Measurements from ENCODE around the gene EXOC5. TPM values are rescaled to one million over a fixed set of nuclear protein-coding genes. Genes with fewer than 3 reads are reported as not detected.

Gene EXOC5
- total RNA-seq, 4 donors from 2014 or later = 25.3 to 96.0 (median 50.2) TPM

DNA sequence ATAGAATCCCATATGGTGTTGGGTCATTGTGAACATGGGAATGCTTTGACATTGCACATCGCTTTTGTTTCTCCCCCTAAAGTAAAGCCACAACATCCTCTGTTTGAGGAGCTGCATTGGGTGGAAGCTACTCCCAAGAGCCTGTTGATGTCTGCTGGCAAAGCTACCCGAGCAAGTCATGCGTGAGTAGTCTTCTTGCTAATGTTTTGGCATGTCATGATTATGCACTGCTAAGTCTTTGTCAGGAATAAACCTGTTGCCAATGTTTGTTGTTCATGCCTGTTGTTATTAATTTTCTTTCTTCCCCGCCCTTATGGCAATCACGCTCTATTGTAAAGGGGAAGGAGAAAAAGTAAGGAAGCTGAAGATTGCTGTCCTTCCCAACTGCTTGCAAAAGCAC is 97.3 kb downstream of the EXOC5 start:
- no peaks in the 10 kb centered on the region for H3K4me1 ChIP-seq
- no peaks in the 10 kb centered on the region for H3K27me3 ChIP-seq
- intact Hi-C loops (cut with DNase I; ENCODE audit: low total_unique reads) = no loop called here
- H3K27ac ChIP-seq = no peak overlapping the region
- H3K4me3 ChIP-seq = no peak overlapping the region
- H3K9me3 ChIP-seq = no peaks in the 10 kb centered on the region
- no peaks in the 10 kb centered on the region for H3K36me3 ChIP-seq
- no peak for DNase-seq
- no peak for TF ChIP-seq POLR2A (IDR thresholded peaks at IDR 0.05)
- TF ChIP-seq, protein P1, sequence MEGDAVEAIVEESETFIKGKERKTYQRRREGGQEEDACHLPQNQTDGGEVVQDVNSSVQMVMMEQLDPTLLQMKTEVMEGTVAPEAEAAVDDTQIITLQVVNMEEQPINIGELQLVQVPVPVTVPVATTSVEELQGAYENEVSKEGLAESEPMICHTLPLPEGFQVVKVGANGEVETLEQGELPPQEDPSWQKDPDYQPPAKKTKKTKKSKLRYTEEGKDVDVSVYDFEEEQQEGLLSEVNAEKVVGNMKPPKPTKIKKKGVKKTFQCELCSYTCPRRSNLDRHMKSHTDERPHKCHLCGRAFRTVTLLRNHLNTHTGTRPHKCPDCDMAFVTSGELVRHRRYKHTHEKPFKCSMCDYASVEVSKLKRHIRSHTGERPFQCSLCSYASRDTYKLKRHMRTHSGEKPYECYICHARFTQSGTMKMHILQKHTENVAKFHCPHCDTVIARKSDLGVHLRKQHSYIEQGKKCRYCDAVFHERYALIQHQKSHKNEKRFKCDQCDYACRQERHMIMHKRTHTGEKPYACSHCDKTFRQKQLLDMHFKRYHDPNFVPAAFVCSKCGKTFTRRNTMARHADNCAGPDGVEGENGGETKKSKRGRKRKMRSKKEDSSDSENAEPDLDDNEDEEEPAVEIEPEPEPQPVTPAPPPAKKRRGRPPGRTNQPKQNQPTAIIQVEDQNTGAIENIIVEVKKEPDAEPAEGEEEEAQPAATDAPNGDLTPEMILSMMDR (IDR thresholded peaks at IDR 0.05) = no peak

DNA sequence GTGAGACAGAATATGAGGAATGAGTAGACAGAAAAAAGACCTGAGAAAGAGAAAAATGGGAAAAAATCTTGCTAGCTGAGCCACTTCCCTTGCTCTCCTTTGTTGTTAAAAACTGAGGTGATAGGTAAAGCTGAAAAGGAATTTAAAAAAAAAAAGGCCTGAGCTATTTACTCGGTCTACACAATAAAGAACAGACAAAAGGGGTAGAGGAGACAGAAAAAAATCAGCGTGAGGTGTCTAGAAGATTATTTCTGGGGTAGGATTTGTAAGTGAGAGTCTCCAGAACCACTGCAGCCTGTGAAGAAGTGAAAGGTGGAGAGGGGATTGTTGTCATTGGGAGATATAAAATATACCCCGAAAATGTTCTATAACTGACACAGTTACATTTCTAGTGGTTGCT is 98.8 kb downstream of the EXOC5 start:
- Histone ChIP-seq H3K27ac (no peak overlapping the region), H3K27me3 (no peaks in the 10 kb centered on the region), H3K36me3 (no peaks in the 10 kb centered on the region), H3K4me1 (no peaks in the 10 kb centered on the region), H3K4me3 (no peak overlapping the region), H3K9me3 (no peaks in the 10 kb centered on the region)
- no peak for DNase-seq
- intact Hi-C loops (cut with DNase I; ENCODE audit: low total_unique reads) = no loop called here
- TF ChIP-seq POLR2A (IDR thresholded peaks at IDR 0.05) = no peak
- TF ChIP-seq, protein P1 (IDR thresholded peaks at IDR 0.05) = no peak

DNA sequence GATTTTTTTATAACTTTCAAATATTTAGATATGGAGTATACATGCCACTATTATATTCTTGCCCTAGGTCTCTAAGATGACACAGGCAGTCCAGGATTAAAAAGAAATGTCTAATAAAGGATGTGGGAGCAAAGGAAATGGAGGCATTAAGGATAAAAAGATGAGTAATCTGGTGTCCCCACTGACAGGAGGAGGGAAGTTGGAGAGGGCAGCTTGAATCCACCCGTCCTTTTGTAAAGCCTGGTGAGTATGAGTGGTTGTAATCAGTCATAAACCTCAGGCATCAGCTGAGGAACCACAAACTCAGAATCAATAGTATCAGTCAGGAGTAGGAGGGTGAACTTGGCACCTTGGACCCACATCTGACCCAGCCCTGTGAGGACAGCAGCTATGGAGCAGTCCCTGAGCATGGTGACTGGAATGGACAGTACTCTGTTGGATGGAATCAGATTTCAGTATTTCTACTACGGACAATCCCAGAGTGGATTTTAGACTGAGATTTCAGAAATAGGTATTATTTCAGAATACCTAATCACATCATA is 100.5 kb downstream of the EXOC5 start:
- Histone ChIP-seq H3K4me1 (no peaks in the 10 kb centered on the region), H3K4me3 (no peak overlapping the region), H3K9me3 (no peaks in the 10 kb centered on the region), H3K27ac (no peak overlapping the region), H3K27me3 (no peaks in the 10 kb centered on the region), H3K36me3 (no peaks in the 10 kb centered on the region)
- no peak for DNase-seq
- no peak for TF ChIP-seq POLR2A (IDR thresholded peaks at IDR 0.05)
- TF ChIP-seq, protein P1 (IDR thresholded peaks at IDR 0.05) = no peak
- intact Hi-C loops (cut with DNase I; ENCODE audit: low total_unique reads) = no loop called here

DNA sequence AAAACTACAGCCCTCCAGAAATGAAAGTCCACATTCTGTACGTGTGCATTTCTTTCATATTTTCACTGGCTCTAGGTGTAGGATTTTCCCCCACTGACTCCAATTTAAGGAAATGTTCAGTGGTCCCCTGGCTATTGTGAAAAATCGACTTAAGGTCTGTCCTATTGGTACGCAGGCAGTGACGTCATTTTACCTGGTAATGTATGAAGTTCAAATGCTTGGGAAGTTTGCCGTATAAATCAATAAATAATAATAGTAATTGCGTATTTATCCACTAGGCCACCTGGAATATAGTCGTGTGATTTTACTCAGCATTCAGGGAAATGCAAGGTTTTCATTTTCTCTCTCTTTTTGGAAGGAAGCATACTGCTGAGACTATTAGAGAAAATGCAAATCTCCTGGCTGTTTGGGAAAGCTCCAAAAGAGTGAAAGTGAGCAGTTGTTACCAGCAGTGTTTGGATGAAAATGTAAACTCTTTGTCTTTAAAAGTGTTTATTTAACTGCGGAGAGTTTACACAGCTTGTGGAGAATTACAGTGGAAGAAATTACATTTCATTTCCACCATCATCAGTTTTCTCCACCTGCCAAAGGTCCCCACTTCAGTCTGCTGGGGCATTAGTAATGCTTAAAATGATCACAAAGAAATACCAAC is 107.0 kb downstream of the EXOC5 start:
- Histone ChIP-seq H3K27ac (no peak overlapping the region), H3K36me3 (no peaks in the 10 kb centered on the region), H3K4me3 (no peak overlapping the region), H3K9me3 (no peaks in the 10 kb centered on the region), H3K4me1 (no peaks in the 10 kb centered on the region), H3K27me3 (no peaks in the 10 kb centered on the region)
- no peak for DNase-seq
- no peak for TF ChIP-seq POLR2A (IDR thresholded peaks at IDR 0.05)
- TF ChIP-seq, protein P1 (IDR thresholded peaks at IDR 0.05) = no peak
- intact Hi-C loops (cut with DNase I; ENCODE audit: low total_unique reads) = no loop called here

DNA sequence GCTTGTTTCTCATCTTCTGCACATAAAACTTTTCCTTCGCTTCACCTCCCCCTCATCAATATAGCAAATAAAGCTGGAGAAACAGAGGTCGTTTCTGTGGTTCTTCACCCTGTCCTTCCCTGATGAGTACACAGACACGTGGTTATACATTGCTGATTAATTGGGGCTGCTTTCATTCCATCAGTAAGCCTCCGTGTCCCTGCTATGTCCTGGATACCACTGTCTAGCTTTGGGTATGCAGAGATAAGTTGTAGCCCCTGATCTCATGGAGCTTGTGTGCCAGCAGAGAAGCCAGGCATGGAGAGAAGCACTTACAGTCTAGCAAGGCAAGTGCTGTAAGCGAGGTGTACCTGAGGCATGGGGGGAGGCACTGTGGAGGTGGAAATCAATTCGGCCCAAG is 108.4 kb downstream of the EXOC5 start:
- intact Hi-C loops (cut with DNase I; ENCODE audit: low total_unique reads) = no loop called here
- no peaks in the 10 kb centered on the region for H3K4me1 ChIP-seq
- no peak overlapping the region for H3K4me3 ChIP-seq
- H3K27me3 ChIP-seq = no peaks in the 10 kb centered on the region
- no peaks in the 10 kb centered on the region for H3K36me3 ChIP-seq
- no peaks in the 10 kb centered on the region for H3K9me3 ChIP-seq
- TF ChIP-seq, protein P1 (IDR thresholded peaks at IDR 0.05) = no peak
- no peak for TF ChIP-seq POLR2A (IDR thresholded peaks at IDR 0.05)
- no peak for DNase-seq
- no peak overlapping the region for H3K27ac ChIP-seq

Measured in uterus (tissue), 4 donors.